ENCODE results near the gene DKC1. TPM values are rescaled to one million over a fixed set of nuclear protein-coding genes. Genes with fewer than 3 reads are reported as not detected.

The DKC1 gene
- total and polyA plus RNA-seq, 2 donors from 2014 or later, result 21.7 to 35.7 TPM

DNA sequence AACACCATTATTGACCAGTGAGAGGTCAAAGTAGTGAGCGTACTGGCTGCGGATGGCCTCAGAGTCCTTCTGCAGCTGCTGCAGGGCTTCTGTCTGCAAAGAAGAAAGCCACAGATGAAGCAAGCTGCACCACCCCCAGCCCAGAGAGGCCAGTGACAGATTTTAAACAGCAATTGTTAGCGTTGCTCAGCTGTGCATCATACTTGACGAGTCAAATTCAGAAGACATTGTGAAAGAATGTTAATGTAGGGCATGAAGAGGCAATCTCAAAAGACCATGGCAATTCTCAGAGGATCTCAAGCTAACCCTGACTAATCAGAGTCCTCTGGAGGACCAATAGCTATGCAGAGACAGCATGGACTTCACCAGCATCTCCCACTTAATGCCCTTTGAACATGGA lies 16.6 kb downstream of the DKC1 start:
- no peak for FAIRE-seq

DNA sequence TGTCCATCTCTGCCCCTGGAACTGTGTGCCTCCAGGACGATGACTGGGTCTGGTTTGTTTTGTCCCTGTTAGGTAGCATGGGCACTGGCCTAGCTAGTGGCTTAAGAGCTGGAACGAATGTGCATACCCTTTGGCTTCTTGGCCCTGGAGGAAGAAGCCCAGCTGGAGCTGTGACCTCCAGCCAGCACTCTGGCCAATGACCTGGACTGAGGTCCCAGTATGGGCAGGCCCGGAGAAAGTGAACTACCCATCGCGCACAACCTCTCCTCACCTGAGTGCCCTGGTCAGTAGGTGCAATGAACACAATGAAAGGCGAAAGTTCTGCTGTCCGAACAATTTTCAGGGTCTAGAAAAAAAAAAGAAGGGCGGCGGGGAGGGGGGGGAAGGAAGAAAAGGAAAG lies 18.3 kb downstream of the DKC1 start:
- Histone ChIP-seq H3K9me3 (ENCODE audit: control insufficient read depth in 2 of 3, insufficient read depth in 1 of 3, low read length in 3 of 3) (no peaks in the 10 kb centered on the region), H3K27ac (ENCODE audit: low read depth in 2 of 2, low read length in 2 of 2) (no peak overlapping the region), H3K9ac (ENCODE audit: low read length in 3 of 3) (no peak overlapping the region), H3K36me3 (ENCODE audit: control insufficient read depth in 2 of 3, insufficient read depth in 3 of 3, low read length in 3 of 3) (peaks cover 0 to 7% (median 4%) of the 10 kb centered on the region in 3 donors), H3K4me3 (ENCODE audit: low read length in 3 of 3) (no peak overlapping the region), H3K27me3 (ENCODE audit: control insufficient read depth, insufficient read depth, low read length) (no peaks in the 10 kb centered on the region), H3K4me1 (ENCODE audit: control insufficient read depth in 2 of 3, insufficient read depth in 2 of 3, low read depth in 1 of 3, low read length in 3 of 3) (no peaks in the 10 kb centered on the region)
- intact Hi-C loops (cut with DNase I), result no loop called here
- FAIRE-seq (no peak), DNase-seq (no peak)
- TF ChIP-seq, protein P1, sequence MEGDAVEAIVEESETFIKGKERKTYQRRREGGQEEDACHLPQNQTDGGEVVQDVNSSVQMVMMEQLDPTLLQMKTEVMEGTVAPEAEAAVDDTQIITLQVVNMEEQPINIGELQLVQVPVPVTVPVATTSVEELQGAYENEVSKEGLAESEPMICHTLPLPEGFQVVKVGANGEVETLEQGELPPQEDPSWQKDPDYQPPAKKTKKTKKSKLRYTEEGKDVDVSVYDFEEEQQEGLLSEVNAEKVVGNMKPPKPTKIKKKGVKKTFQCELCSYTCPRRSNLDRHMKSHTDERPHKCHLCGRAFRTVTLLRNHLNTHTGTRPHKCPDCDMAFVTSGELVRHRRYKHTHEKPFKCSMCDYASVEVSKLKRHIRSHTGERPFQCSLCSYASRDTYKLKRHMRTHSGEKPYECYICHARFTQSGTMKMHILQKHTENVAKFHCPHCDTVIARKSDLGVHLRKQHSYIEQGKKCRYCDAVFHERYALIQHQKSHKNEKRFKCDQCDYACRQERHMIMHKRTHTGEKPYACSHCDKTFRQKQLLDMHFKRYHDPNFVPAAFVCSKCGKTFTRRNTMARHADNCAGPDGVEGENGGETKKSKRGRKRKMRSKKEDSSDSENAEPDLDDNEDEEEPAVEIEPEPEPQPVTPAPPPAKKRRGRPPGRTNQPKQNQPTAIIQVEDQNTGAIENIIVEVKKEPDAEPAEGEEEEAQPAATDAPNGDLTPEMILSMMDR (IDR thresholded peaks at IDR 0.05; ENCODE audit: borderline replicate concordance, extremely low read depth, insufficient read depth), result no peak

More for the DNA sequence above, 16.6 kb downstream of the DKC1 start:
- TF ChIP-seq, protein P1 (IDR thresholded peaks at IDR 0.05; ENCODE audit: borderline replicate concordance, extremely low read depth, insufficient read depth), result no peak
- no peak overlapping the region for H3K27ac ChIP-seq (ENCODE audit: low read depth in 2 of 2, low read length in 2 of 2)
- intact Hi-C loops (cut with DNase I), result no loop called here
- H3K4me3 ChIP-seq (ENCODE audit: low read length in 3 of 3), result no peak overlapping the region
- no peak overlapping the region for H3K9ac ChIP-seq (ENCODE audit: low read length in 3 of 3)
- H3K27me3 ChIP-seq (ENCODE audit: control insufficient read depth, insufficient read depth, low read length), result no peaks in the 10 kb centered on the region
- H3K36me3 ChIP-seq (ENCODE audit: control insufficient read depth in 2 of 3, insufficient read depth in 3 of 3, low read length in 3 of 3), result peaks cover 0 to 16% (median 12%) of the 10 kb centered on the region in 3 donors
- DNase-seq, result no peak
- H3K4me1 ChIP-seq (ENCODE audit: control insufficient read depth in 2 of 3, insufficient read depth in 2 of 3, low read depth in 1 of 3, low read length in 3 of 3), result peaks cover 0 to 4% (median 0%) of the 10 kb centered on the region in 3 donors
- no peaks in the 10 kb centered on the region for H3K9me3 ChIP-seq (ENCODE audit: control insufficient read depth in 2 of 3, insufficient read depth in 1 of 3, low read length in 3 of 3)

DNA sequence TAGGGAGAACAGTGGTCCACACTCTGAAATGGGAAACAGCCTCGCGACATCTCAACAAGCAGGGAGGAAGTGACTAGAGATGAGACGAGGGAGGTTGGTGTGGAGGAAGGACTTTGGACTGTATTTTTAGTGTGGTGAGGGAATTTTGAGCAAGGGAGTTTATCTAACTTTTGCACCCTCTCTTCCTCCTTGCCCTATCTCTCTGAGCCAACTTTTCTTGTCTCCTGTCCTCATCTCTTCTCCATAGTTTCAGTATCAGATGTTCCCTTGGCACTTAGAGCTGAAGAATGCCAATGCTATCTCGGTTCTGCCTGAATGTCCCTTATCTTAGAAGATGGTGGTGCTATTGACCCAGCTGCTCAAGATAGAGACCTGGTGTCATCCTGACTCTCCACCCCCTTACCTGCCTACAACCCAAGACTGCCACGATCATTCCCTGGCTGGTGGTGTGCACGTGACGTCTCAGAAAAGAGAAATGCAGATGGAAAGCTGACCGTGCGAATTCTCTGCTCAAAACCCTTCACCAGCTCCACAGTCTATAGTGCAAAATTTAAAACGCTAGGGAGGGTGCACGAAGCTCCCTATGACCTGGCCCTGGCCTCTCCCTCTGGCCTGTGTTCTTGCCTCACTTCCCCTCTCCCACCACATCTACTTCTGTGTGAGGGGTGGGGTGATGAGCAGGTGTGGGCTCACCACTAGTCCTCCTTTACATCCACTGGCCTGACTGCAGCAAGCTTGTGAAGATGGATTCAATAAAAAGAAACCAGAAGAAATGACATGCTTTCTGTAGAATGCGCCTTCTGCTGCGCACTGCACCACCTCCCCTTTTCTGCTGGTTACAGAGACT lies 21.7 kb downstream of the DKC1 start:
- no peak overlapping the region for H3K4me3 ChIP-seq (ENCODE audit: low read length in 3 of 3)
- intact Hi-C loops (cut with DNase I), result no loop called here

More for the DNA sequence above, 21.7 kb downstream of the DKC1 start:
- no peak overlapping the region for H3K27ac ChIP-seq (ENCODE audit: low read depth in 2 of 2, low read length in 2 of 2)
- TF ChIP-seq, protein P1 (IDR thresholded peaks at IDR 0.05; ENCODE audit: borderline replicate concordance, extremely low read depth, insufficient read depth), result no peak
- no peak overlapping the region for H3K9ac ChIP-seq (ENCODE audit: low read length in 3 of 3)
- H3K36me3 ChIP-seq (ENCODE audit: control insufficient read depth in 2 of 3, insufficient read depth in 3 of 3, low read length in 3 of 3), result peaks cover 0 to 2% (median 0%) of the 10 kb centered on the region in 3 donors
- H3K27me3 ChIP-seq (ENCODE audit: control insufficient read depth, insufficient read depth, low read length), result no peaks in the 10 kb centered on the region
- DNase-seq (no peak), FAIRE-seq (no peak)
- H3K9me3 ChIP-seq (ENCODE audit: control insufficient read depth in 2 of 3, insufficient read depth in 1 of 3, low read length in 3 of 3), result no peaks in the 10 kb centered on the region
- no peaks in the 10 kb centered on the region for H3K4me1 ChIP-seq (ENCODE audit: control insufficient read depth in 2 of 3, insufficient read depth in 2 of 3, low read depth in 1 of 3, low read length in 3 of 3)

All from kidney (tissue), 14 donors.